ENCODE data around the gene SCTR. TPM values are rescaled to one million over a fixed set of nuclear protein-coding genes. Genes with fewer than 3 reads are reported as not detected.

Gene SCTR
- polyA plus RNA-seq, 3 donors, result not detected

DNA sequence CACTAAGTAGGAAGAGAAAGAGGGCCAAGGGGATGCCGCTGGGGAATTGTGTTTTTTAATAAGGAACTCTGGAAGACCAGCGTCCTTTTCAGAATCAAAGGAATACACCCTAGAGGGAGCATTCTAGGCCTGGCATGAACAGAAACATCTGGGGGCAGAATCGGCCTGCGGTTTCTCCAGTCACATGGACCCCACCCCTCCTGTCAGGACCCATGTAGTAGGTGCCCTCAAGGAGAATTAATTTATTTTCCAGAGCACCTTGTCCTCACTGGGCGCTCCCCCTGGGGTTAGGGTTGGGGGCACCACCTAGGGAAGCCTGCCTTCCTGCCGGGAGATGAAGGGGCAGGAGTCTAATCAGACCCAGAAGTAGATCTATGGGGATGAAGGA, 48.4 kb downstream of the SCTR start:
- Mint-ChIP-seq H3K4me3 (no peak overlapping the region), H3K4me1 (peaks cover 2% of the 10 kb centered on the region), H3K36me3 (no peaks in the 10 kb centered on the region), H3K9me3 (no peaks in the 10 kb centered on the region), H3K27ac (no peak overlapping the region), H3K27me3 (ENCODE audit: low read depth in 3 of 3) (peaks cover 0 to 4% (median 4%) of the 10 kb centered on the region in 3 donors)
- Histone ChIP-seq H3K9me3 (replicated peaks in 1 of 2; ENCODE audit: control insufficient read depth in 1 of 2, insufficient read depth in 1 of 2, low read length in 2 of 2) (no peaks in the 10 kb centered on the region), H3K79me2 (ENCODE audit: insufficient read depth, low read length) (no peaks in the 10 kb centered on the region), H3K27ac (ENCODE audit: low read depth in 1 of 2, low read length in 2 of 2) (no peak overlapping the region), H3K27me3 (ENCODE audit: control insufficient read depth in 2 of 2, insufficient read depth in 2 of 2, low read length in 2 of 2) (no peaks in the 10 kb centered on the region), H3K9ac (ENCODE audit: insufficient read depth, low read length, poor library complexity, severe bottlenecking) (no peak overlapping the region), H4K20me1 (ENCODE audit: insufficient read depth, low read length) (no peaks in the 10 kb centered on the region), H2AFZ (ENCODE audit: insufficient read depth, low read depth, low read length, poor library complexity, severe bottlenecking) (no peak overlapping the region), H3K4me2 (replicated peaks; ENCODE audit: extremely low read depth, low read length, poor library complexity, severe bottlenecking) (no peak overlapping the region), H3K4me1 (ENCODE audit: control insufficient read depth in 1 of 2, insufficient read depth in 2 of 2, low read length in 2 of 2) (no peaks in the 10 kb centered on the region), H3K36me3 (replicated peaks in 1 of 2; ENCODE audit: control insufficient read depth in 1 of 2, insufficient read depth in 2 of 2, low read length in 2 of 2) (no peaks in the 10 kb centered on the region), H3K4me3 (replicated peaks in 1 of 3; ENCODE audit: low read depth in 2 of 3, low read length in 3 of 3) (no peak overlapping the region)
- TF ChIP-seq, protein P1, sequence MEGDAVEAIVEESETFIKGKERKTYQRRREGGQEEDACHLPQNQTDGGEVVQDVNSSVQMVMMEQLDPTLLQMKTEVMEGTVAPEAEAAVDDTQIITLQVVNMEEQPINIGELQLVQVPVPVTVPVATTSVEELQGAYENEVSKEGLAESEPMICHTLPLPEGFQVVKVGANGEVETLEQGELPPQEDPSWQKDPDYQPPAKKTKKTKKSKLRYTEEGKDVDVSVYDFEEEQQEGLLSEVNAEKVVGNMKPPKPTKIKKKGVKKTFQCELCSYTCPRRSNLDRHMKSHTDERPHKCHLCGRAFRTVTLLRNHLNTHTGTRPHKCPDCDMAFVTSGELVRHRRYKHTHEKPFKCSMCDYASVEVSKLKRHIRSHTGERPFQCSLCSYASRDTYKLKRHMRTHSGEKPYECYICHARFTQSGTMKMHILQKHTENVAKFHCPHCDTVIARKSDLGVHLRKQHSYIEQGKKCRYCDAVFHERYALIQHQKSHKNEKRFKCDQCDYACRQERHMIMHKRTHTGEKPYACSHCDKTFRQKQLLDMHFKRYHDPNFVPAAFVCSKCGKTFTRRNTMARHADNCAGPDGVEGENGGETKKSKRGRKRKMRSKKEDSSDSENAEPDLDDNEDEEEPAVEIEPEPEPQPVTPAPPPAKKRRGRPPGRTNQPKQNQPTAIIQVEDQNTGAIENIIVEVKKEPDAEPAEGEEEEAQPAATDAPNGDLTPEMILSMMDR (IDR thresholded peaks at IDR 0.05), result no peak
- intact Hi-C loops (cut with micrococcal nuclease), result no loop called here
- WGBS (ENCODE audit: insufficient coverage), result 100% methylated on average over 3 of the region's 6 CpGs
- no peak for DNase-seq

DNA sequence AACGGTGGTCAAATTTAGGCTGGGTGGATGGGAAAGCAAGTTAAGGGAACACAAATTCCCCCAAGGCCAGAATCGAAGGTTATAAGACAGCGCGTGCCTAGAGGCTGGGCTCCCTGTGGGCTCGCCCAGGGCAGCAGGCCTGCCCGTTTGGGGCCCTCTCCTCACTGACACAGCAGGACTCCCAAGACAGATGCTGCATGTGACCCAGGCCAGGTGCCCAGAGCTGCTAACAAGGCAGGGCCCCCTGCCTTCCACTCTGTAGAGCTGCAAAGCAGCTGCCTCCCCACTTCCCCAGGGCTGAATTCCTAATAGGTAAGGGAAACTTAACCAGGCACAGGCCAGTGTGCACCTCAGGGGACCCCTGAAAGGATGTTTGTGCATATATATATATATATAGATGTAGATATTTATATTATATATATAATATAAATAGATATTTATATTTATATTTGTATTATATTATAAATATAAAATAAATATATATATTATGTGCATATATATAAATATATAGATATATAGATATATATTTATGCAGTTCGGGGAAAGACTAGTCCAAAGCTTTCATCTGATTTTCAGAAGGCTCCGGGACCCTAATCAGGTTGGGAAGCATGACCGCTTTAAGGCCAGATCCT, 48.9 kb downstream of the SCTR start:
- H3K27ac Mint-ChIP-seq, result no peak overlapping the region
- peaks cover 0 to 4% (median 4%) of the 10 kb centered on the region in 3 donors for H3K27me3 Mint-ChIP-seq (ENCODE audit: low read depth in 3 of 3)
- no peaks in the 10 kb centered on the region for H3K9me3 ChIP-seq (replicated peaks in 1 of 2; ENCODE audit: control insufficient read depth in 1 of 2, insufficient read depth in 1 of 2, low read length in 2 of 2)

More for the DNA sequence above, 48.9 kb downstream of the SCTR start:
- Mint-ChIP-seq H3K4me3 (no peak overlapping the region), H3K36me3 (no peaks in the 10 kb centered on the region), H3K4me1 (peaks cover 2% of the 10 kb centered on the region), H3K9me3 (no peaks in the 10 kb centered on the region)
- intact Hi-C loops (cut with micrococcal nuclease), result no loop called here
- TF ChIP-seq, protein P1 (IDR thresholded peaks at IDR 0.05), result no peak
- 94% methylated on average over 6 of the region's 9 CpGs for WGBS (ENCODE audit: insufficient coverage)
- no peak overlapping the region for H2AFZ ChIP-seq (ENCODE audit: insufficient read depth, low read depth, low read length, poor library complexity, severe bottlenecking)
- no peaks in the 10 kb centered on the region for H3K4me1 ChIP-seq (ENCODE audit: control insufficient read depth in 1 of 2, insufficient read depth in 2 of 2, low read length in 2 of 2)
- no peak overlapping the region for H3K4me2 ChIP-seq (replicated peaks; ENCODE audit: extremely low read depth, low read length, poor library complexity, severe bottlenecking)
- H3K36me3 ChIP-seq (replicated peaks in 1 of 2; ENCODE audit: control insufficient read depth in 1 of 2, insufficient read depth in 2 of 2, low read length in 2 of 2), result no peaks in the 10 kb centered on the region
- DNase-seq, result no peak
- no peaks in the 10 kb centered on the region for H3K79me2 ChIP-seq (ENCODE audit: insufficient read depth, low read length)
- no peak overlapping the region for H3K9ac ChIP-seq (ENCODE audit: insufficient read depth, low read length, poor library complexity, severe bottlenecking)
- H3K4me3 ChIP-seq (replicated peaks in 1 of 3; ENCODE audit: low read depth in 2 of 3, low read length in 3 of 3), result no peak overlapping the region
- no peak overlapping the region for H3K27ac ChIP-seq (ENCODE audit: low read depth in 1 of 2, low read length in 2 of 2)
- no peaks in the 10 kb centered on the region for H3K27me3 ChIP-seq (ENCODE audit: control insufficient read depth in 2 of 2, insufficient read depth in 2 of 2, low read length in 2 of 2)
- H4K20me1 ChIP-seq (ENCODE audit: insufficient read depth, low read length), result no peaks in the 10 kb centered on the region

Measured in CD14-positive monocyte (primary cell).